HepG2 (cell line): ENCODE data around the gene CHST3. TPM values are rescaled to one million over a fixed set of nuclear protein-coding genes. Genes with fewer than 3 reads are reported as not detected.

Source experiments
- CEBPZ ChIP-seq: IDR thresholded peaks from 2 replicates; pipeline ENCODE4 v1.6.1; 2012; ENCODE audit warnings: low read length, improper control_type of control experiment
- CSRNP1 ChIP-seq: sonication (generic); formaldehyde crosslinking; IDR thresholded peaks from 2 replicates; pipeline ENCODE4 v1.8.1; 2023; ENCODE audit warnings: mild to moderate bottlenecking, missing genetic modification reagents
- CTCF ChIP-seq: sonication (generic); formaldehyde crosslinking; IDR thresholded peaks from 2 replicates; pipeline ENCODE4 v1.5.0; 2020; ENCODE audit warnings: mild to moderate bottlenecking, missing genetic modification reagents, moderate library complexity
- ELK4 ChIP-seq: sonication (generic); formaldehyde crosslinking; IDR thresholded peaks from 2 replicates; pipeline ENCODE4 v1.9.0; 2021; ENCODE audit warnings: missing genetic modification reagents, borderline replicate concordance
- EP300 ChIP-seq, 3 experiments: sonication (generic) in 1 of 3; formaldehyde crosslinking in 1 of 3; IDR thresholded peaks; 2 replicates each; pipeline versions ENCODE4 v1.5.1 to v1.6.1; 2011 to 2020; ENCODE audit warnings: low read depth in 2 of 3, low read length in 2 of 3, borderline replicate concordance in 1 of 3, improper control_type of control experiment in 1 of 3, mild to moderate bottlenecking in 1 of 3, missing genetic modification reagents in 1 of 3, moderate library complexity in 1 of 3
- FOXA3 ChIP-seq: IDR thresholded peaks from 2 replicates; pipeline ENCODE4 v1.6.1; 2016; ENCODE audit warnings: missing genetic modification reagents, missing compliant biosample characterization
- HNRNPL ChIP-seq: fragments of 200-400 bp; formaldehyde crosslinking; IDR thresholded peaks from 2 replicates; pipeline ENCODE4 v1.6.1; 2017; ENCODE audit warnings: mild to moderate bottlenecking, low read depth, low read length
- IRF2 ChIP-seq: IDR thresholded peaks from 2 replicates; pipeline ENCODE4 v1.6.1; 2018; ENCODE audit warnings: missing genetic modification reagents, missing compliant biosample characterization
- JUN ChIP-seq: sonication (generic); formaldehyde crosslinking; IDR thresholded peaks from 2 replicates; pipeline ENCODE4 v1.4.0; 2020; ENCODE audit warnings: mild to moderate bottlenecking, missing genetic modification reagents
- RCOR2 ChIP-seq: IDR thresholded peaks from 2 replicates; pipeline ENCODE4 v1.6.1; 2016; ENCODE audit warnings: missing biosample characterization, missing genetic modification reagents
- SP4 ChIP-seq: sonication (generic); formaldehyde crosslinking; IDR thresholded peaks from 2 replicates; pipeline ENCODE4 v1.8.1; 2023; ENCODE audit warnings: mild to moderate bottlenecking, missing genetic modification reagents
- ZFP41 ChIP-seq: sonication (generic); formaldehyde crosslinking; IDR thresholded peaks from 2 replicates; pipeline ENCODE4 v1.4.0; 2020; ENCODE audit warnings: mild to moderate bottlenecking, missing genetic modification reagents, borderline replicate concordance
- ZNF260 ChIP-seq: sonication (generic); formaldehyde crosslinking; IDR thresholded peaks from 2 replicates; pipeline ENCODE4 v1.4.0; 2020; ENCODE audit warnings: missing genetic modification reagents, low read depth, mild to moderate bottlenecking, borderline replicate concordance
- ZNF563 ChIP-seq: sonication (generic); formaldehyde crosslinking; IDR thresholded peaks from 2 replicates; pipeline ENCODE4 v1.8.0; 2022; ENCODE audit warnings: mild to moderate bottlenecking, moderate library complexity, missing genetic modification reagents
- ZNF672 ChIP-seq: sonication (generic); formaldehyde crosslinking; IDR thresholded peaks from 2 replicates; pipeline ENCODE4 v1.8.1; 2022; ENCODE audit warnings: missing genetic modification reagents
- ZNF775 ChIP-seq: sonication (generic); formaldehyde crosslinking; IDR thresholded peaks from 2 replicates; pipeline ENCODE4 v1.4.0; 2020; ENCODE audit warnings: missing genetic modification reagents, mild to moderate bottlenecking, moderate library complexity, borderline replicate concordance
- ZNF784 ChIP-seq: sonication (generic); formaldehyde crosslinking; IDR thresholded peaks from 2 replicates; pipeline ENCODE4 v1.5.1; 2020; ENCODE audit warnings: missing genetic modification reagents, mild to moderate bottlenecking, borderline replicate concordance
- ZSCAN31 ChIP-seq: sonication (generic); formaldehyde crosslinking; IDR thresholded peaks from 2 replicates; pipeline ENCODE4 v1.5.0; 2020; ENCODE audit warnings: low read depth, mild to moderate bottlenecking, missing genetic modification reagents
- polyA plus RNA-seq, 8 experiments: library from polyadenylated mRNA; depleted of rRNA in 3 of 8; stranded (reverse) in 7 of 8; unstranded in 1 of 8; fragments of >200 nt; fragmentation: Illumina TruSeq in 4 of 8; extraction: Trizol in 4 of 8; gene quantifications; 2 replicates each; pipeline versions ENCODE4 v1.2.1 to v1.2.3, GENCODE V29; 2011 to 2016; ENCODE audit warnings: low read depth in 4 of 8, missing spikeins in 1 of 8, mixed read lengths in 1 of 8; ENCODE audit not compliant: insufficient read depth in 1 of 8
- total RNA-seq, 5 experiments: library from RNA; depleted of rRNA; stranded (reverse); fragments of >200 nt; fragmentation: Illumina TruSeq; extraction: Trizol; gene quantifications; 2 replicates each; pipeline ENCODE4 v1.2.3, GENCODE V29; 2016; ENCODE audit warnings: low read depth in 1 of 5

The CHST3 gene
- total and polyA plus RNA-seq, 2 of the 13 experiments (the other 11 are each of a cell fraction or from before 2014, with no cell fraction given), result 7.2 to 18.7 TPM

- no peak for TF ChIP-seq CEBPZ
- no peak; a peak in 1 of 4 replicates for TF ChIP-seq EP300 (IDR thresholded peaks at IDR 0.05; ENCODE audit: low read depth in 2 of 2, low read length in 2 of 2)
- TF ChIP-seq EP300 (CRISPR knock-in tag; IDR thresholded peaks at IDR 0.05; ENCODE audit: borderline replicate concordance), result no peak
- TF ChIP-seq ZSCAN31 (CRISPR knock-in tag), result no peak
- no peak for TF ChIP-seq ZNF563 (CRISPR knock-in tag)
- TF ChIP-seq JUN, result no peak
- TF ChIP-seq CTCF (CRISPR knock-in tag), result no peak
- TF ChIP-seq ZNF260 (CRISPR knock-in tag), result no peak
- TF ChIP-seq IRF2 (CRISPR knock-in tag), result peak; percentile 11; the same call in 1 of the 2 replicates
- no peak for TF ChIP-seq SP4 (CRISPR knock-in tag)
- TF ChIP-seq ZNF672 (CRISPR knock-in tag), result no peak
- no peak for TF ChIP-seq ZNF775 (CRISPR knock-in tag)
- 0 out of 2 replicates have a peak, but pooled peaks have one; percentile 15 for TF ChIP-seq HNRNPL
- TF ChIP-seq ZFP41 (CRISPR knock-in tag), result no peak
- no peak for TF ChIP-seq ZNF784 (CRISPR knock-in tag)
- TF ChIP-seq ELK4, result no peak
- TF ChIP-seq CSRNP1 (CRISPR knock-in tag), result no peak
- TF ChIP-seq FOXA3 (CRISPR knock-in tag), result no peak
- TF ChIP-seq RCOR2 (CRISPR knock-in tag), result no peak
Observed at GRCh38 chr10:71975871-71976725, 11.9 kb downstream of the CHST3 start (continued).
